HG03175 (cell line): ENCODE measurements around the gene PGAP3.

Experiments used
- ATAC-seq: cut with Tn5 transposase; IDR thresholded peaks from one replicate; pipeline ENCODE4 v1.9.1; 2021; ENCODE audit warnings: mild to moderate bottlenecking, moderate library complexity; ENCODE audit not compliant: unreplicated experiment

Gene PGAP3

DNA sequence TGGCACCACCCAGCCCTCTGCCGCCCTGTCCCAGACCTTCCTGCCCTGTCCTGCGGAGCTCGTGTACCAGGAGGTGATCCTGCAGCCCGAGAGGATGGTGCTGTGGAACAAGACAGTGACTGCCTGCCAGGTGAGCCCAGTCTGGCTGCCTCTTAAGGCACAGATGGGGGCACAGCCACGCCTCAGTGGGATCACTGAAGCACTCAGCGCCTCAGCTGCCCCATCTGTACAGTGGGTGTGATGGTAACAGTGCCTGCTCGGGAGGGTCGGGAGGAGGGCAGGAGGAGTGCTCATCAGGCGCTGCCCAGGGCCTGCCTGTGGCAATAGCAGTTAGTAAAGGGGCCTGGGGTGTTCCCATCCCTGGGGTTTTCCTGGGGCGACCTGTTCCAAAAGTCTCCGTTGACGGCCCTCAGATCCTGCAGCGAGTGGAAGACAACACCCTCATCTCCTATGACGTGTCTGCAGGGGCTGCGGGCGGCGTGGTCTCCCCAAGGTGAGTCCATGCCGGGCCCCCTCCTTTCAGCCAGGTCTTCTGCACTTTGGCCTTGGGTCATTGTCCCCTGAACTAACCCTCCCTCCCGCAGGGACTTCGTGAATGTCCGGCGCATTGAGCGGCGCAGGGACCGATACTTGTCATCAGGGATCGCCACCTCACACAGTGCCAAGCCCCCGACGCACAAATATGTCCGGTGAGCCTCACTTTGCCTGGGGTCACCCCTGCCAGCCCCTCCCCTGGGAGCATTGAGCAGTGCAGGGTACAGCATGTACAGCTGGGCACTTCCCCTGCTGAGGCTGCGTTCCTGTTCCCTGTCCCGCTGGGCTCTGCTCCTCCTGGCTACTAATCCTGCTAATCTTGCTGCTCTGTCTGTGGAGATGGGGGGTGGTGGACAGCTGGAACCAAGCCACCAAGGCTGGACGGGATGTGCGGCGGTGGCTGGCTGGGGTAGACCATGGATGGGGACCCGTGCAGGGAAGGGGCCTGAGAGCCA, 27.2 kb downstream of the PGAP3 start:
- no peak for ATAC-seq

DNA sequence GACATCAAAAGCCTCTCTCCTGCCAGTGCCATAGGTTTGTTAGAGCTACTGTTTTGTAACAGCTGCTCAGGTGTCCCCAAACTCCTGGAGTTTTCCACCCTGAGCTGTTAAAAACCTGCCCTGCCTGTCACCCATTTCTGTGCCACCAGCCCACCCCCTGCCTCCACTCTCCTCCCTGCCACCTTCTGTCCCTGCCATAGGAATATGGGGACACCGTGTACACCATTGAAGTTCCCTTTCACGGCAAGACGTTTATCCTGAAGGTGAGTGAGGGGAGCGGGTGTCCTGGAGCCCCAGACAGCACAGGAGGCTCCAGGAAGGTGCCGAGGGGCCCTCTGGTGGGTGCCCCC, 27.9 kb downstream of the PGAP3 start:
- no peak for ATAC-seq

DNA sequence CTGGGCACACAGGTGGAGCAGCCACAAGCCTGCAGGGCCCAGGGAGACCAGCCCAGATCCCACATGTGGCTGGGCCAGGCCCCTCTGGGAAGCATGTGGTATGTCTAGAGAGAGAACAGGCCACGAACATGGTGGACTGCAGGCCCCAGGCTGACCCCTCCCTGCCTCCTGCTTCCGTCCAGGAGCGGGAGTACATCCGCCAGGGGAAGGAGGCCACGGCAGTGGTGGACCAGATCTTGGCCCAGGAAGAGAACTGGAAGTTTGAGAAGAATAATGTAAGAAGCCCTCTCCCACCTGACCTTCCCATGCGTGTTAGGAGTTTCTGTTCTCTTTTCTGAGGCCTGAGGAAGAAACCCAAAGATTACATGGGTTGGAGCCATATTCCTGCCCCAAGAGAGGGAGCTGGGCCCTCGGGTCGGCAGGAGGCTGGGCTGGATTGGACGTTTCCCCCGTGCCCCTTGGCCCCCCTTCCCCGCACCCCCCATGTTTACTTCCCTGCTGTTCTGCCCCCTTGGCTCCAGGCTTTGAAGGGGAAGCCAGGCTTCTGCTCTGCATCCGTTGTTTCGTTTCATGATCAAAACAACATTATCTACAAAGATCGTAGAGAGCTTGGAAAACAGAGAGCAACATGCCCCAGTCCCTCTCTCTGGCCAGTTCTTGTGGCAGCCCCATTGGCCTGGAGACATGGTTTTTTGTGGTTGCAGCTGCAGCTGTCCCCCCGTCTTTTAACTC, 28.4 kb downstream of the PGAP3 start:
- ATAC-seq, result no peak

DNA sequence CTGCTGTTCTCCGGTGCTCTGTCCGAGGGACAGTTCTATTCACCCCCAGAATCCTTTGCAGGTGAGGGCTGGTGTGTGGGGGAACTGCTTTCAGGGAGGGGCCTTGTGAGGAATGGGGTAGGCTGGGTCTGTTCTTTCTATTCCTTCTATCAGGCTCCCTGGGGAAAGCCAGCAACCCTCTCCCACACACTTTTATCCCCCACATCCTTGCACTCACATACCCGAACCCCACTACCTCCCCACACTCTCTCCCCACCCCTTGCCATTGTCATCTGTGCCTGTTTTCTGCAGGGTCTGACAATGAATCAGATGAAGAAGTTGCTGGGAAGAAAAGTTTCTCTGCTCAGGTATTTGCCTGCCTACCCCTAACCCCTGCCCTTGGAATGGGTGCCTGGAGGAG, 29.1 kb downstream of the PGAP3 start:
- ATAC-seq, result no peak

DNA sequence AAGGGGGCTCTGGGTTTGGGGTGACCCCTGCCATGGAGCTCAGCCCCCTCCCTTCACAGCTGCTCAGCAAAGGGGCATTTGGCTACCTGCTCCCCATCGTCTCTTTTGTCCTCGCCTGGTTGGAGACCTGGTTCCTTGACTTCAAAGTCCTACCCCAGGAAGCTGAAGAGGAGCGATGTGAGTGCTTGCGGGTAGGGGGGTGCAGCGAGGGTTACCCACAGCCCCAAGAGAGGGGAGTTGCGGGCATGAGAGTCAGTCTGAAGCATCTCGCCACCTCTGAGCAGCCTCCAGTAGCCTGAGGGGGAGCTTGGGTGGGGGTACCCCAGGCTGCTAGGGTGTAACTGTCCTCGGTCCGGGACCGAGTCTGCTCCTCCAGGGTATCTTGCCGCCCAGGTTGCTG, 29.5 kb downstream of the PGAP3 start:
- ATAC-seq, result no peak

DNA sequence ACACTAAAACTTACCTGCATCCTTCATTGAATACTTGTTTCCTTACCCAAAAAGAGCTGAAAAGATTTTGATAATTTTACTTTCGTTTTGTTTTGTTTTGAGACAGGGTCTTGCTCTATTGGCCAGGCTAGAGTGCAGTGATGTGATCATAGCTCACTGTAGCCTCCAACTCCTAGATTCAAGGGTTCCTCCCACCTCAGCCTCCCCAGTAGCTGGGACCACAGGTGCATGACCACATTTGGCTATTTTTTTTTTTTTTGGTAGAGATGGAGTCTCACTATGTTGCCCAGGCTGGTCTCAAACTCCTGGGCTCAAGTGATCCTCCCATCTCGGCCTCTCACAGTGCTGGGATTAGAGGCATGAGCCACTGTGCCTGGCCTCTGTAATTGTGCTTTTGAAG, 32.8 kb downstream of the PGAP3 start:
- ATAC-seq, result no peak

DNA sequence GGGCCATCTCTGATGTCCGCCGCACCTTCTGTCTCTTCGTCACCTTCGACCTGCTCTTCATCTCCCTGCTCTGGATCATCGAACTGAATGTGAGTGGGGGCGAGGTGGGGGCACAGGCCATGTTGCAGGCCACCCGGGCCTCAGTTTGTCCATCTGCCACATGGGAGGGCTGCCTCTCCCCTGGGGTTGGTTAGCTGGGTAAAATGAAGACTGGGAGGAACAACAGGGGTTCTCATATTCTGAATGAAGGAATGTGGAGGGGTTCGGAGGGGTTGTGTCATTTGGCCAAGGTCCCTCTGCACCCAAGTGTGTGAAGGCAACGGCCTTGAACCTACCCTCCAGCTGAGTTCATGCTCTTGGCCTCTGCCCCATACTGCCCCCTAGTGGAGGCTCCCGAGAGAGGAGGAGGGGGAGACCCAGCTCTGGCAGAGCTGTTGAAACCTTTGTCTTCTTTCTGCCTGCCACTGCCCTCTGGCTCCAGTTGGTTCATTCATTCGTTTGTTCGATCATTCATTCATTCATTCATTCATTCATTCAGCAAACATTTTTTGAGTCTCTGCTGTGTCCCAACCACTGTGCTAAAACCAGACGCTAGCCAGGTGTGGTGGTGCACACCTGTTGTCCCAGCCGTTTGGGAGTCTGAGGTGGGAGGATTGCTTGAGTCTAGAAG, 34.1 kb downstream of the PGAP3 start:
- ATAC-seq, result no peak

DNA sequence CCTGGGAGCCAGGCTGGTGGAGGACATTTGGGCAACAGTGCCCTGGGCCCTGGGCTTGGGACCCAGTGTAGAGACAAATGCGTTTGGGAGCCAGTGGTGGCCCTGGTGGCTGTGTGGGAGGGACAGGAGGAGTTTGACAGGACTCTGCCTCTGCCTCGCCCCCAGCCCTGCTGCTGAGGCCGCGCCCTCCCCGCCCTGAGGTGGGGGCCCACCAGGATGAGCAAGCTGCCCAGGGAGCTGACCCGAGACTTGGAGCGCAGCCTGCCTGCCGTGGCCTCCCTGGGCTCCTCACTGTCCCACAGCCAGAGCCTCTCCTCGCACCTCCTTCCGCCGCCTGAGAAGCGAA, 34.6 kb downstream of the PGAP3 start:
- no peak for ATAC-seq

DNA sequence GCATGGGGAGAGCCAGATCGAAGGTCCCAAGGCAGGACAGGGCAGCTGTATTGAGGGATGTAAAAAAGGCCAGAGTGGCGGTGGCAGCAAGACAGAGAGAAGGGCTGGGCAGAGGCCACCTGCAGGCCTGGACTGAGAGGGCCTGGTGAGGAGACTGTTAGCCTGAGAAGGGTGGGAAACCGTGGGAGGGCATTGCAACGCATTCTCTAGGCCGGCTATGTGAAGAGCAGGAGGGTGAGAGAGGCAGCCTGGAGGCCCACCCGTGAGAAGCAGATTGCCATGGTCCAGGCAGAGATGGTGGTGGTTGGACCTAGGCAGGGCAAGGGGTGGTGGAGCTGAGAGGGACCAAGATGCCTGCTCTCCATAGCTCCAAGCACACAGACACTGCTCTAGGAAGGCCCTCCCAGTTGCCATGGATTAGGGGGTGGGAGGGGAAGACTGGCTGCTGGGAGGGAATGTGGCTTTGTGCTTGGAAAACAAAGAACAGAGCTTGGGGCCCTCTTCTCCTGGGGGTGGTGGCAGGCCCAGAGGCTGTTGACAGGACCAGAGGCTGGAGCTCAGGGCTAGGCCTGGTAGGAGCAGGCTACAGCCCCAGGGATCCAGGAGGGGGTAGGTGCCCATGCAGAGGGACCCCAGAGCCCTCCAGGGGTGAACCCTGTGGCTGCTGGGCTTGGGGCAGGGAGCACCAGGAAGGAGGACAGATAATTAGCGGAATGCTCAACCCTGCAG, 35.1 kb downstream of the PGAP3 start:
- no peak for ATAC-seq

DNA sequence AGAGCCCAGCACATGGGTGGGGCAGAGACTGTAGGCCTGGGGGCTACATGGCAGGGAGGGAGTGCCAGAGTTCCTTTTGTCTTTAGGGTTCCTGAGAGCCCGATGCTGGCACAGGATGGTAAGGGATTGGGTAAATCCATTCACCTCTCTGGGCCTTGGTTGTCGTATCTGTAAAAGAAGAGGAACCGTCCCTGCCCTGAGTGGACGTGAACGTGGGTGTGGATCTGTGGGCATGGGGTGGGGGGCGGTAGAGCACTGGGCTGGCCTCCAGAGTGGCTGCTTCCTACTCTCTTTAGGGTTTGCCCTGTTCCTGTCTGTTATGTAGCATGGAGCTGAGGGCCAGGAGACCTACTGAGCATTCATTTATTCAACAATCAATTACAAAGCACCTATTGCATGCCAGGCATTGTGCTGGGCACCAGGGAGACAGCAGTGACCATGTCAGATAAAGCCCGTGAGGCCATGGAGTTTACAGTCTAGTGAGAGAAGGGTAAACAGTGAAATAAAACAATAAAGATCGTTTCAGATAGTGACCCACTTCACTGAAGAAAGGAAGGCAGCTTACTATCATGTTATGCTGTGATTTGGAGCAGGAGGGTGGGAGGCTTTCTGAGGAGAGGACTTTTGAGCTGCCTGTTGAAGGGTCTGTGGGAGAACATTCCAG, 35.8 kb downstream of the PGAP3 start:
- no peak for ATAC-seq

DNA sequence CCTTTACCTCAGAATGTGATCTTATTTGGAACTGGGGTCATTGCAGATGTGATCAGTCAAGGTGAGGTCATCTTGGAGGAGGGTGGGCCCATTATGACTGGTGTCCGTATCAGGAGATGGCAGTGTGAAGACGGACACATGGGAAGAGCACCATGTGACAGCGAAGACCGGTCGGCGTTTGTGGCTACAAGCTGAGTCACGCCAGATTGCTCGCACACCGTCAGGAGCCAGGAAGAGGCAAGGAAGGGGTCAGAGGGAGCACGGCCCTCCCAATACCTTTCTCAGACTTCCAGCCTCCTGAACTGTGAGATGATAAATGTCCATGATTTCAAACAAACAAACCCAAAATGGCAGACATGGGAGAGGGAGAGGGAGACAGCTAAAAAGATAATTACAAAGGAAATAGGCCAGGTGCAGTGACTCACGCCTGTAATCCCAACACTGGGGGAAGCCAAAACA, 37.7 kb downstream of the PGAP3 start:
- no peak for ATAC-seq

DNA sequence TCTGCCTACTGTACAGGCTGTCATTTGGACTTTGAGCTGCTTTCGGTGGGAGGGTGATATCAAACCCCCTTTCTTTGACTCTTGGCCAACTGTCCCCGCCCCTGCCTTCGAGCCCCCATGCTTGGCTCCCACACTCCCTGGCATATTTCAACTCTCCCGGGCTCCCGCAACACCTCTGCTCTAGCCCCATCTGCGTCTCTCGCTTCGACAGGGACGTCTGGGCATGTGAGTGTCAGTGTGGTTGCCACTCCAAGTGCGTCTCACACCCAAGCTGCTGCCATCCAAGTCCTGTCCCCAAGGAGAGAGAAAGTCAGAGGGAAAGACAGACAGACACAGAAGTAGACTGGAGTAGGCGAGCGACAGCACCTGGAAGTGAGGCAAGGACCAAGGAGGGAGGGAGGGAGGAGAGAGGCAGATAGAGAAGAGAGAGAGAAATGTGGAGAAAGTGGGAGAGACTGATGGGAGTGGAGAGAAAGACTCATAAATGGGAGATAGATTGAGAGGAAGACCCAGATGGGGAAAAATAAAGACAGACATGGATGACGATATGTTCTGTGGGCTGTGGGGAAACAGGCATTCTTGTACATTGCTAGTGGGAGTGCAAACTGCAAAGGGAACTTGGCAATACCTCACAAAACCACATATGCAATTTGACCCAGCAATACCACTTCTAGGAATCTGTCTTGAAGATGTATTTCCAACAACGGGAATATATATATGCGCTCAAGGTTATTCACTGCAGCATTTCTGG, 39.1 kb downstream of the PGAP3 start:
- ATAC-seq, result no peak

DNA sequence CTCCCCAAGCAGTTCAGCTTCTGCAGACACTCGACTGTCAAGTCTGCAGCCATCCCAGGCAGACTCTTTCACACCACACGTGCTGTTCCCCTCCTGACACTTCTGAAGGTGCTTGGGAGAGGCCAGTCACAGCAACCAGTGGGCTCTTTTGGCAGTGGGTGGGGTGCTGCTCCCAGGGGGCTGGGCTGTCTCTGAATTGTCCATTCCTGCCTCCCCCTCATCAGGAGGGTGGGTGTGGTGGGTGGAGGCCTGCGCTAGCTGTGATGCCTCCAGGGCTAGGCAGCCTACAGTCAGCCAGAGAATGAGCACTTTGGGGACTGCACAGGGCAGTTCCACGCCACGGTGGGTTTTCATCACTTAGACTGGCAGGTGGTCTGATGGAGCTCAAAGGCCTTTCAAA, 40.6 kb downstream of the PGAP3 start:
- no peak for ATAC-seq

DNA sequence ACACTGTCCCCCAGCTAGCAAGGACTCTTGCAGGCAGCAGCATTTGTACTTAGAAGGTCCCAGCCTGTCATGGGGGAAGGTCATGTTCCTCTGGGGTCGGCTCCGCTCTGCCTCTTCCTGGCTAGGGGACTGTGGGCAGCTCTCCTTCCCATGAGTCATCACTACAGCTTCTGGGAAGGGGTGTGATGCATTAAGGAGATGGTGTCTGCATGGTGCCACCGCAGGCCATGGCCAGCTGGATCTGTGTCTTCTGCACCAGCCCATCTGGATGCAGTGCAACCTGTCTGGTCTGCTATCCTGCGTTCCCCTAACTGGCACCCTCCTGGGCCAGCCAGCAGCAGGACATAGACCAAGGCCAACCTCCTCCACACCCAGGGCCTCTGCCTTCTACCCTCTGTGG, 44.6 kb downstream of the PGAP3 start:
- ATAC-seq, result no peak

DNA sequence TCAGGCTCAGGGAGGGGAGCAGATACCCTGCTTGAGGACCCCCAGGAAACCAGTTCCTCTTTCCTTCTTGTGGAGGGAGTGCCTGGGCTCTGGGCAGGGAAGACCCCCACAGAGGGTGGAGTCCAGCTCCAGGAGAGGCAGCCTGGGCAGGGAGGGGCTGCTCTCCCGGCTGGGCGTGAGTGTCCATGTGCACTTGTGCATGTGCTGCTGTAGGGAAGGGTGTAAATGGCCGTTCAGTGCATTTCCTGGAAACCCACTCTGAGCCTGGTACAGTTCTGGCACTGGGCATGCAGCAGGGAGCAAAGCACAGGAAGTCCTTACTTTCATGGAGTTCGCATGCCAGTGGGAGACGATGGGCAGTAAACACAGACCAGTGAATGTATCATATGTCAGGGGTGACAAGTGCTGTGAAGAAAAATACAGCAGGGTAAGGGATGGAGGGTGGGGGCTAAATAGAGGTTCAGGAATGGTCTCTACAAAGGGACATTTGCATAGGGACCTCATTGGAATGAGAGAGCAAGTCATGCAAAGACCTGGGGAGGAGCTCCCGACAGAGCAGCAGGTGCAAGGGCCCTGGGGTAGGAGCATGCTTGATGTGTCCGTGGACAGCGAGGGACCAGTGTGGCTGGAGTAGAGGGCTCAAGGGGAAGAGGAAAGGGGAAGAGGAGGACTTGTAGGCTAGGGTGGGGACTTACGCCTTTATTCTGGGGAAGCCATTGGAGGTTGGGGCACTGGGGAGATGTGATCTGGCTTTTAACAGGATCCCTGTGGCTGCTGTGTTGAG, 45.4 kb downstream of the PGAP3 start:
- no peak for ATAC-seq

DNA sequence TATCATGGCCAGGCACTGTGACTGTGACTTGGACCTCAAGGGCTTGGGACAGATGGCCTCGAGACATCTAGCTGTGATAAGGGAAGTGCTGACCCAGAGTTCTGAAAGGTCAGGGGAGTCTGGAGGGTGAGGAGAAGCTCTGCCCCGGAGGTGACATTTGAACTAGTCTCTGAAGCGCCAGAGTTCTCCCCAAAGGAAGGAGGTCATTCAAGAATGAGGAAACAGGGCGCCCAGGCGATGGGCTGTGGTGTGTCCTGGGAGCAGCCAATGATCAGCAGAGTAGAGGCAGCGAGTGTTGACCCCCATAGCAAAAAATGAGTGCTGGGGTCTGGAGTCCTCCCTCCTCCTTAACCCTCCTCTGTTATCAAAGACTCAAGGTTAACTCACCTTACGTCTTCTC, 46.0 kb downstream of the PGAP3 start:
- ATAC-seq, result no peak

DNA sequence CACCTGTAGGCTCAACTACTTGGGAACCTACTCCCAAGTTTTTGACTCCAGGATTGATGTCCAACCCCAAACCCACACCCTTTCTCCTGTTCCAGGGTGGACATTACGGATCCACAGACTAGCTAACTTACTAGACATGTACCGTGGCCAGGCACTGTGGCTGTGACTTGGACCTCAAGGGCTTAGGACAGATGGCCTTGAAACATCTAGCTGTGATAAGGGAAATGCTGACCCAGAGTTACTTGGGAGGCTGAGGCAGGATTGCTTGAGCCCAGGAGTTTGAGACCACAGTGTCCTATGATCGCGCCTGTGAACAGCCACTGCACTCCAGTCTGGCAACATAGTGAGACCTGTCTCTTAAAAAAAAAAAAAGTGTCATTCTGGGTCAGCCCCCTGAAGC, 46.8 kb downstream of the PGAP3 start:
- no peak for ATAC-seq

DNA sequence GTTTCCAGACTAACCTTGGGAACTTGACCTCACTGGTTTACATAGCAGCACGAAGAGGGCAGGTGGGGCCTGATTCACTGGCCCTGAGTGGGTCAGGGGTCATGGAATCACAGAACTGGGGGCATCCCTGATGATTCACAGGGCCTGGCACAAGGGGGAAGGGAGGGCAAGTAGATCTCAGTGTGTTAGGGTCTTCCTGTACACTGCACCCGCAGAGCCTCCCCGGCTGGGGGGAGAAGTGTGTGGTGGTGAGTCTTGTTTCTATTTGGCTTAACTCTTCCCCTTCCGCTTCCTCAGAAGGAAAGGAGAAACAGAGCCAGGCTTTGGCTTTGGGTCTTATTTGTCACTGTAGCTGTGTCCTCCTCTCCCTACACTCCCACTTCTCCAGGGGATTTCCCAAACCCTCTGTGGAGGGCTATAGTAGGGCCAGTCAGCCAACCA, 47.2 kb downstream of the PGAP3 start:
- ATAC-seq, result no peak
